ENCODE results near the gene CXCR2. TPM values are rescaled to one million over a fixed set of nuclear protein-coding genes. Genes with fewer than 3 reads are reported as not detected.

CXCR2 gene
- polyA plus RNA-seq, 4 donors: 0.04 to 0.45 (median 0.07) TPM; not detected in 1

DNA sequence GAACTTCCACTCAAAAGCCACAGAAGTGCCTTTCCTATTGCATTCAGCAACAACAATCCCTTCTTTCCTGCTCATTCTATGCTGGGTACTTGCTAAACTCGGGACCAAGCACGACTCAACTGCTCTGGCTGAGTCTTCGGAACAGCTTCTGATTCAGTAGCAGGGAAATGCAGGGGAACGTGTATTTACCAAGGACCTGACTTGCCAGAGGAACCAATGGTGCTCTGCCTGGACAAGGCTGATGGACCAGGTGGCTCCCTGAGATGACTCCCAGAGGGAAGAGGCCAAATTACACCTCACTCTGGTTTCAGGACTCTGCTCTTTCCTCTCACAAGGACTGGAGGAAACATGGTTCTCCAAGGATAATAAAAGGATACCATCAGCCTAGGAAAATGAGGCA, 12.2 kb downstream of the CXCR2 start:
- no peaks in the 10 kb centered on the region for H3K4me1 ChIP-seq (ENCODE audit: control insufficient read depth in 3 of 3, insufficient read depth in 2 of 3, low read depth in 1 of 3, low read length in 2 of 3)
- H3K27ac ChIP-seq (ENCODE audit: low read depth in 1 of 3, low read length in 2 of 3): no peak overlapping the region
- peaks cover 0 to 13% (median 0%) of the 10 kb centered on the region in 3 donors for H3K27me3 ChIP-seq (ENCODE audit: control insufficient read depth in 3 of 3, insufficient read depth in 3 of 3, low read length in 3 of 3)
- 62 to 77% (median 75%) methylated on average over 4 of the region's 4 CpGs for WGBS, 3 donors
- no peaks in the 10 kb centered on the region for H3K9me3 ChIP-seq (ENCODE audit: control insufficient read depth in 2 of 2, insufficient read depth in 1 of 2, low read depth in 1 of 2, low read length in 1 of 2)
- no peaks in the 10 kb centered on the region for H3K36me3 ChIP-seq (ENCODE audit: control insufficient read depth in 3 of 3, insufficient read depth in 2 of 3, low read depth in 1 of 3, low read length in 3 of 3)
- no peak for DNase-seq
- no peak for FAIRE-seq
- H3K4me3 ChIP-seq (ENCODE audit: low read depth in 1 of 3, low read length in 3 of 3): no peak overlapping the region

- no peaks in the 10 kb centered on the region for H3K36me3 ChIP-seq (ENCODE audit: control insufficient read depth in 3 of 3, insufficient read depth in 2 of 3, low read depth in 1 of 3, low read length in 3 of 3)
- H3K4me3 ChIP-seq (ENCODE audit: low read depth in 1 of 3, low read length in 3 of 3): no peak overlapping the region
- peaks cover 0 to 3% (median 2%) of the 10 kb centered on the region in 3 donors for H3K27me3 ChIP-seq (ENCODE audit: control insufficient read depth in 3 of 3, insufficient read depth in 3 of 3, low read length in 3 of 3)
- H3K9me3 ChIP-seq (ENCODE audit: control insufficient read depth in 2 of 2, insufficient read depth in 1 of 2, low read depth in 1 of 2, low read length in 1 of 2): no peaks in the 10 kb centered on the region
- H3K27ac ChIP-seq (ENCODE audit: low read depth in 1 of 3, low read length in 2 of 3): peak overlapping the region in 1 of 3 donors; percentile 14
- DNase-seq (peak in 1 of 2 donors; percentile 7), FAIRE-seq (no peak)
- 48 to 56% (median 49%) methylated on average over 3 of the region's 3 CpGs for WGBS, 3 donors
- H3K4me1 ChIP-seq (ENCODE audit: control insufficient read depth in 3 of 3, insufficient read depth in 2 of 3, low read depth in 1 of 3, low read length in 2 of 3): no peaks in the 10 kb centered on the region
These were observed 19.3 kb downstream of the CXCR2 start for GRCh38 chr2:218145124-218145523.

GRCh38 chr2:218146056-218146455, 20.2 kb downstream of the CXCR2 start:
- H3K27me3 ChIP-seq (ENCODE audit: control insufficient read depth in 3 of 3, insufficient read depth in 3 of 3, low read length in 3 of 3): peaks cover 0 to 3% (median 2%) of the 10 kb centered on the region in 3 donors
- H3K9me3 ChIP-seq (ENCODE audit: control insufficient read depth in 2 of 2, insufficient read depth in 1 of 2, low read depth in 1 of 2, low read length in 1 of 2): no peaks in the 10 kb centered on the region
- no peak overlapping the region for H3K4me3 ChIP-seq (ENCODE audit: low read depth in 1 of 3, low read length in 3 of 3)
- FAIRE-seq (no peak), DNase-seq (no peak)
- H3K27ac ChIP-seq (ENCODE audit: low read depth in 1 of 3, low read length in 2 of 3): peak overlapping the region in 1 of 3 donors; percentile 14
- H3K4me1 ChIP-seq (ENCODE audit: control insufficient read depth in 3 of 3, insufficient read depth in 2 of 3, low read depth in 1 of 3, low read length in 2 of 3): no peaks in the 10 kb centered on the region
- no peaks in the 10 kb centered on the region for H3K36me3 ChIP-seq (ENCODE audit: control insufficient read depth in 3 of 3, insufficient read depth in 2 of 3, low read depth in 1 of 3, low read length in 3 of 3)

DNA sequence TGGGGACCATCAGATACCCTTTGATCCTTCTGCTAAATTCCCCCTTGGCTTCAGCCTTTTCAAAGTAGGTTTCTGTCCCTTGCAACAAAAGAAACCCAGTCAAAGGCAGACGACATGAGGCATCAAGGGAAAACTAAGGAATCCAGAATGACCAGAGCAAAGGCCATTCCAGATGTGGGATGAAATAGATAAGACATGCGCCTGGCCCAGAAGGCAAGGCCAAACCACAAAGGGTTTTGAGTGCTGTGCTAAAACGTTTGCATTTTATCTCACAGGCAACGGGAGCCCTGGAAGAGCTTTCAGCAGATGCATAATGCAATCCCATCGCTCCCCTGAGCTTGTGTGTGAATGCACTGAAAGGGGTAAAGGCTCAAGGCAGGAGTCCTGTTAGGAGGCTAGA, 23.3 kb downstream of the CXCR2 start:
- no peak for DNase-seq
- Histone ChIP-seq H3K27me3 (ENCODE audit: control insufficient read depth in 3 of 3, insufficient read depth in 3 of 3, low read length in 3 of 3) (peaks cover 0 to 3% (median 2%) of the 10 kb centered on the region in 3 donors), H3K27ac (ENCODE audit: low read depth in 1 of 3, low read length in 2 of 3) (no peak overlapping the region), H3K4me3 (ENCODE audit: low read depth in 1 of 3, low read length in 3 of 3) (no peak overlapping the region), H3K36me3 (ENCODE audit: control insufficient read depth in 3 of 3, insufficient read depth in 2 of 3, low read depth in 1 of 3, low read length in 3 of 3) (no peaks in the 10 kb centered on the region), H3K9me3 (ENCODE audit: control insufficient read depth in 2 of 2, insufficient read depth in 1 of 2, low read depth in 1 of 2, low read length in 1 of 2) (no peaks in the 10 kb centered on the region), H3K4me1 (ENCODE audit: control insufficient read depth in 3 of 3, insufficient read depth in 2 of 3, low read depth in 1 of 3, low read length in 2 of 3) (no peaks in the 10 kb centered on the region)
- FAIRE-seq: no peak
- 46 to 59% (median 46%) methylated on average over 5 of the region's 5 CpGs for WGBS, 3 donors

DNA sequence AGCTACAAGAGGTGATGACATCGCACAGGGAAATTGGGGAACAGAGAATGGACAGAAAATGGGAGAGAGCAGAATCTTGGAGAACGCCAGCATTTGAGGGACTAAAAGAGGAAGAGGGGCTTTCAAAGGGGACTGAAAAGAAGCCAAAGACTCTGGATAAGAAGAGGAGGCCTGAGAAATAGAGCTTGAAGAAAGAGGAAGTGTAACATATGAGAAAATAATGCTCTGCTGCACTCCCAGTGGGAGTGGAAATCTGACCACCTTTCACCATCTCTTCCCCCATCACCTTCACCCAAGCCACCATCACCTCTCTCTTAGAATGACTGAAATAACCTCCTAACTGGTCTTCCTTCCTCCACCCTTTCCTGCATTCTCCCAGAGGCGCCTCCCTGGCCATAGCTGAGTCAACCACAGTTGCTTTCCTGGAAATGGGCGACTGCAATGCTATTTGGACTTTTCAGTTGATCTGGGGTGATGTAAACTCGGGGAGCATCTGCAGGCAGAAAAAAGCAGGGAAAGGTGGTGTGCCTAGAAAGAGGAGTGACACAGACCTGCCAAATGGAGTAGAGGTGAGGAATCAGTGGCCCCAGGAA, 24.1 kb downstream of the CXCR2 start:
- WGBS, 3 donors: 72 to 83% (median 75%) methylated on average over 5 of the region's 5 CpGs
- no peak for FAIRE-seq

GRCh38 chr2:218152172-218152571, 26.3 kb downstream of the CXCR2 start:
- 85 to 90% (median 89%) methylated on average over 8 of the region's 8 CpGs for WGBS, 3 donors
- no peak for DNase-seq
- Histone ChIP-seq H3K27ac (ENCODE audit: low read depth in 1 of 3, low read length in 2 of 3) (no peak overlapping the region), H3K9me3 (ENCODE audit: control insufficient read depth in 2 of 2, insufficient read depth in 1 of 2, low read depth in 1 of 2, low read length in 1 of 2) (no peaks in the 10 kb centered on the region), H3K4me3 (ENCODE audit: low read depth in 1 of 3, low read length in 3 of 3) (no peak overlapping the region), H3K4me1 (ENCODE audit: control insufficient read depth in 3 of 3, insufficient read depth in 2 of 3, low read depth in 1 of 3, low read length in 2 of 3) (no peaks in the 10 kb centered on the region), H3K36me3 (ENCODE audit: control insufficient read depth in 3 of 3, insufficient read depth in 2 of 3, low read depth in 1 of 3, low read length in 3 of 3) (no peaks in the 10 kb centered on the region), H3K27me3 (ENCODE audit: control insufficient read depth in 3 of 3, insufficient read depth in 3 of 3, low read length in 3 of 3) (peaks cover 0 to 3% (median 2%) of the 10 kb centered on the region in 3 donors)
- no peak for FAIRE-seq

More for the DNA sequence above, 24.1 kb downstream of the CXCR2 start:
- DNase-seq: no peak
- Histone ChIP-seq H3K36me3 (ENCODE audit: control insufficient read depth in 3 of 3, insufficient read depth in 2 of 3, low read depth in 1 of 3, low read length in 3 of 3) (no peaks in the 10 kb centered on the region), H3K9me3 (ENCODE audit: control insufficient read depth in 2 of 2, insufficient read depth in 1 of 2, low read depth in 1 of 2, low read length in 1 of 2) (no peaks in the 10 kb centered on the region), H3K4me3 (ENCODE audit: low read depth in 1 of 3, low read length in 3 of 3) (no peak overlapping the region), H3K4me1 (ENCODE audit: control insufficient read depth in 3 of 3, insufficient read depth in 2 of 3, low read depth in 1 of 3, low read length in 2 of 3) (no peaks in the 10 kb centered on the region), H3K27ac (ENCODE audit: low read depth in 1 of 3, low read length in 2 of 3) (no peak overlapping the region), H3K27me3 (ENCODE audit: control insufficient read depth in 3 of 3, insufficient read depth in 3 of 3, low read length in 3 of 3) (peaks cover 0 to 3% (median 2%) of the 10 kb centered on the region in 3 donors)

- Histone ChIP-seq H3K27ac (ENCODE audit: low read depth in 1 of 3, low read length in 2 of 3) (no peak overlapping the region), H3K36me3 (ENCODE audit: control insufficient read depth in 3 of 3, insufficient read depth in 2 of 3, low read depth in 1 of 3, low read length in 3 of 3) (no peaks in the 10 kb centered on the region)
- WGBS, 3 donors: 12 to 55% (median 33%) methylated on average over 1 of the region's 1 CpG
These were observed 26.9 kb downstream of the CXCR2 start for GRCh38 chr2:218152777-218153176.

GRCh38 chr2:218155953-218156479, 30.2 kb downstream of the CXCR2 start:
- WGBS, 3 donors: 84 to 89% (median 87%) methylated on average over 7 of the region's 7 CpGs
- DNase-seq: no peak
- Histone ChIP-seq H3K27ac (ENCODE audit: low read depth in 1 of 3, low read length in 2 of 3) (no peak overlapping the region), H3K27me3 (ENCODE audit: control insufficient read depth in 3 of 3, insufficient read depth in 3 of 3, low read length in 3 of 3) (peaks cover 0 to 3% (median 0%) of the 10 kb centered on the region in 3 donors), H3K4me3 (ENCODE audit: low read depth in 1 of 3, low read length in 3 of 3) (no peak overlapping the region), H3K9me3 (ENCODE audit: control insufficient read depth in 2 of 2, insufficient read depth in 1 of 2, low read depth in 1 of 2, low read length in 1 of 2) (no peaks in the 10 kb centered on the region), H3K4me1 (ENCODE audit: control insufficient read depth in 3 of 3, insufficient read depth in 2 of 3, low read depth in 1 of 3, low read length in 2 of 3) (no peaks in the 10 kb centered on the region), H3K36me3 (ENCODE audit: control insufficient read depth in 3 of 3, insufficient read depth in 2 of 3, low read depth in 1 of 3, low read length in 3 of 3) (no peaks in the 10 kb centered on the region)
- no peak for FAIRE-seq

More at GRCh38 chr2:218152777-218153176, 26.9 kb downstream of the CXCR2 start:
- Histone ChIP-seq H3K4me3 (ENCODE audit: low read depth in 1 of 3, low read length in 3 of 3) (no peak overlapping the region), H3K27me3 (ENCODE audit: control insufficient read depth in 3 of 3, insufficient read depth in 3 of 3, low read length in 3 of 3) (peaks cover 0 to 3% (median 2%) of the 10 kb centered on the region in 3 donors), H3K4me1 (ENCODE audit: control insufficient read depth in 3 of 3, insufficient read depth in 2 of 3, low read depth in 1 of 3, low read length in 2 of 3) (no peaks in the 10 kb centered on the region), H3K9me3 (ENCODE audit: control insufficient read depth in 2 of 2, insufficient read depth in 1 of 2, low read depth in 1 of 2, low read length in 1 of 2) (no peaks in the 10 kb centered on the region)
- no peak for FAIRE-seq
- no peak for DNase-seq

- Histone ChIP-seq H3K27ac (ENCODE audit: low read depth in 1 of 3, low read length in 2 of 3) (no peak overlapping the region), H3K4me3 (ENCODE audit: low read depth in 1 of 3, low read length in 3 of 3) (no peak overlapping the region), H3K9me3 (ENCODE audit: control insufficient read depth in 2 of 2, insufficient read depth in 1 of 2, low read depth in 1 of 2, low read length in 1 of 2) (no peaks in the 10 kb centered on the region), H3K36me3 (ENCODE audit: control insufficient read depth in 3 of 3, insufficient read depth in 2 of 3, low read depth in 1 of 3, low read length in 3 of 3) (no peaks in the 10 kb centered on the region), H3K27me3 (ENCODE audit: control insufficient read depth in 3 of 3, insufficient read depth in 3 of 3, low read length in 3 of 3) (peaks cover 0 to 11% (median 0%) of the 10 kb centered on the region in 3 donors), H3K4me1 (ENCODE audit: control insufficient read depth in 3 of 3, insufficient read depth in 2 of 3, low read depth in 1 of 3, low read length in 2 of 3) (no peaks in the 10 kb centered on the region)
- 64 to 73% (median 67%) methylated on average over 2 of the region's 2 CpGs for WGBS, 3 donors
- no peak for DNase-seq
- FAIRE-seq: no peak
These were observed 35.8 kb downstream of the CXCR2 start for GRCh38 chr2:218161644-218162043.

Measured in small intestine (tissue), 7 donors.